ENCODE measurements around the gene CHML.

Gene CHML

GRCh38 chr1:241636291-241636690 is 3.9 kb downstream of the CHML start:
- Histone ChIP-seq H3K4me3 (no peak overlapping the region), H3K9ac (ENCODE audit: insufficient read length) (no peak overlapping the region), H3K27ac (no peak overlapping the region), H3K9me3 (ENCODE audit: low read depth, low read length) (no peaks in the 10 kb centered on the region), H3K36me3 (ENCODE audit: insufficient read depth, low read length) (peaks cover 51% of the 10 kb centered on the region)
- DNase-seq (ENCODE audit: low read depth, low spot score): no peak
- TF ChIP-seq POLR2AphosphoS5 (IDR thresholded peaks at IDR 0.05; ENCODE audit: borderline replicate concordance, low read depth, low read length): no peak
- TF ChIP-seq EZH2 (IDR thresholded peaks at IDR 0.05): no peak
- TF ChIP-seq FOXP2 (optimal IDR thresholded peaks at IDR 0.05; ENCODE audit: control extremely low read depth, extremely low read length, insufficient read depth): no peak

GRCh38 chr1:241635556-241636152 is 4.5 kb downstream of the CHML start:
- H3K9me3 ChIP-seq (ENCODE audit: low read depth, low read length): no peaks in the 10 kb centered on the region
- H3K9ac ChIP-seq (ENCODE audit: insufficient read length): no peak overlapping the region
- DNase-seq (ENCODE audit: low read depth, low spot score): no peak
- peaks cover 51% of the 10 kb centered on the region for H3K36me3 ChIP-seq (ENCODE audit: insufficient read depth, low read length)
- no peak for TF ChIP-seq FOXP2 (optimal IDR thresholded peaks at IDR 0.05; ENCODE audit: control extremely low read depth, extremely low read length, insufficient read depth)
- H3K27ac ChIP-seq: no peak overlapping the region
- no peak overlapping the region for H3K4me3 ChIP-seq

- peaks cover 55% of the 10 kb centered on the region for H3K36me3 ChIP-seq (ENCODE audit: insufficient read depth, low read length)
Measured at GRCh38 chr1:241632987-241633386, 7.2 kb downstream of the CHML start.

GRCh38 chr1:241631674-241632073 is 8.5 kb downstream of the CHML start:
- no peak overlapping the region for H3K9ac ChIP-seq (ENCODE audit: insufficient read length)
- no peak for TF ChIP-seq POLR2AphosphoS5 (IDR thresholded peaks at IDR 0.05; ENCODE audit: borderline replicate concordance, low read depth, low read length)
- no peak for TF ChIP-seq FOXP2 (optimal IDR thresholded peaks at IDR 0.05; ENCODE audit: control extremely low read depth, extremely low read length, insufficient read depth)
- TF ChIP-seq EZH2 (IDR thresholded peaks at IDR 0.05): no peak
- DNase-seq (ENCODE audit: low read depth, low spot score): no peak

More at GRCh38 chr1:241632987-241633386, 7.2 kb downstream of the CHML start:
- Histone ChIP-seq H3K9ac (ENCODE audit: insufficient read length) (no peak overlapping the region), H3K4me3 (no peak overlapping the region), H3K27ac (no peak overlapping the region), H3K9me3 (ENCODE audit: low read depth, low read length) (no peaks in the 10 kb centered on the region)
- no peak for DNase-seq (ENCODE audit: low read depth, low spot score)
- TF ChIP-seq POLR2AphosphoS5 (IDR thresholded peaks at IDR 0.05; ENCODE audit: borderline replicate concordance, low read depth, low read length) (no peak), FOXP2 (optimal IDR thresholded peaks at IDR 0.05; ENCODE audit: control extremely low read depth, extremely low read length, insufficient read depth) (no peak), EZH2 (IDR thresholded peaks at IDR 0.05) (no peak)

GRCh38 chr1:241630899-241631298 is 9.3 kb downstream of the CHML start:
- Histone ChIP-seq H3K27ac (no peak overlapping the region), H3K9me3 (ENCODE audit: low read depth, low read length) (no peaks in the 10 kb centered on the region), H3K9ac (ENCODE audit: insufficient read length) (no peak overlapping the region), H3K4me3 (no peak overlapping the region), H3K36me3 (ENCODE audit: insufficient read depth, low read length) (peaks cover 45% of the 10 kb centered on the region)
- TF ChIP-seq FOXP2 (optimal IDR thresholded peaks at IDR 0.05; ENCODE audit: control extremely low read depth, extremely low read length, insufficient read depth) (no peak), EZH2 (IDR thresholded peaks at IDR 0.05) (no peak)
- no peak for DNase-seq (ENCODE audit: low read depth, low spot score)

More at GRCh38 chr1:241631674-241632073, 8.5 kb downstream of the CHML start:
- no peaks in the 10 kb centered on the region for H3K9me3 ChIP-seq (ENCODE audit: low read depth, low read length)
- peaks cover 52% of the 10 kb centered on the region for H3K36me3 ChIP-seq (ENCODE audit: insufficient read depth, low read length)
- no peak overlapping the region for H3K4me3 ChIP-seq
- H3K27ac ChIP-seq: no peak overlapping the region

- Histone ChIP-seq H3K4me3 (peak overlapping the region; percentile 8; the same call in 1 of the 2 replicates), H3K27ac (peak overlapping the region; percentile 4; the same call in 1 of the 2 replicates), H3K36me3 (ENCODE audit: insufficient read depth, low read length) (peaks cover 41% of the 10 kb centered on the region), H3K9ac (ENCODE audit: insufficient read length) (no peak overlapping the region), H3K9me3 (ENCODE audit: low read depth, low read length) (no peaks in the 10 kb centered on the region)
- no peak for TF ChIP-seq FOXP2 (optimal IDR thresholded peaks at IDR 0.05; ENCODE audit: control extremely low read depth, extremely low read length, insufficient read depth)
- no peak for TF ChIP-seq POLR2AphosphoS5 (IDR thresholded peaks at IDR 0.05; ENCODE audit: borderline replicate concordance, low read depth, low read length)
- no peak for TF ChIP-seq EZH2 (IDR thresholded peaks at IDR 0.05)
- DNase-seq (ENCODE audit: low read depth, low spot score): no peak
Measured at GRCh38 chr1:241630476-241630875, 9.7 kb downstream of the CHML start.

GRCh38 chr1:241630005-241630404 is 10.2 kb downstream of the CHML start:
- H3K9ac ChIP-seq (ENCODE audit: insufficient read length): no peak overlapping the region
- peak overlapping the region; percentile 4; the same call in 1 of the 2 replicates for H3K27ac ChIP-seq
- H3K36me3 ChIP-seq (ENCODE audit: insufficient read depth, low read length): peaks cover 36% of the 10 kb centered on the region
- DNase-seq (ENCODE audit: low read depth, low spot score): no peak
- H3K4me3 ChIP-seq: no peak overlapping the region
- TF ChIP-seq EZH2 (IDR thresholded peaks at IDR 0.05) (no peak), FOXP2 (optimal IDR thresholded peaks at IDR 0.05; ENCODE audit: control extremely low read depth, extremely low read length, insufficient read depth) (no peak), POLR2AphosphoS5 (IDR thresholded peaks at IDR 0.05; ENCODE audit: borderline replicate concordance, low read depth, low read length) (no peak)
- no peaks in the 10 kb centered on the region for H3K9me3 ChIP-seq (ENCODE audit: low read depth, low read length)

GRCh38 chr1:241627453-241628259 is 12.5 kb downstream of the CHML start:
- peaks cover 16% of the 10 kb centered on the region for H3K36me3 ChIP-seq (ENCODE audit: insufficient read depth, low read length)
- peak overlapping the region; percentile 15; the same call in 1 of the 2 replicates for H3K27ac ChIP-seq
- peak overlapping the region; percentile 30 for H3K9ac ChIP-seq (ENCODE audit: insufficient read length)
- no peak overlapping the region for H3K4me3 ChIP-seq
- DNase-seq (ENCODE audit: low read depth, low spot score): no peak
- TF ChIP-seq FOXP2 (optimal IDR thresholded peaks at IDR 0.05; ENCODE audit: control extremely low read depth, extremely low read length, insufficient read depth) (no peak), EZH2 (IDR thresholded peaks at IDR 0.05) (no peak)
- no peaks in the 10 kb centered on the region for H3K9me3 ChIP-seq (ENCODE audit: low read depth, low read length)

Data from SK-N-MC (cell line).